Measurements from ENCODE around the gene LCN2.

Gene LCN2

DNA sequence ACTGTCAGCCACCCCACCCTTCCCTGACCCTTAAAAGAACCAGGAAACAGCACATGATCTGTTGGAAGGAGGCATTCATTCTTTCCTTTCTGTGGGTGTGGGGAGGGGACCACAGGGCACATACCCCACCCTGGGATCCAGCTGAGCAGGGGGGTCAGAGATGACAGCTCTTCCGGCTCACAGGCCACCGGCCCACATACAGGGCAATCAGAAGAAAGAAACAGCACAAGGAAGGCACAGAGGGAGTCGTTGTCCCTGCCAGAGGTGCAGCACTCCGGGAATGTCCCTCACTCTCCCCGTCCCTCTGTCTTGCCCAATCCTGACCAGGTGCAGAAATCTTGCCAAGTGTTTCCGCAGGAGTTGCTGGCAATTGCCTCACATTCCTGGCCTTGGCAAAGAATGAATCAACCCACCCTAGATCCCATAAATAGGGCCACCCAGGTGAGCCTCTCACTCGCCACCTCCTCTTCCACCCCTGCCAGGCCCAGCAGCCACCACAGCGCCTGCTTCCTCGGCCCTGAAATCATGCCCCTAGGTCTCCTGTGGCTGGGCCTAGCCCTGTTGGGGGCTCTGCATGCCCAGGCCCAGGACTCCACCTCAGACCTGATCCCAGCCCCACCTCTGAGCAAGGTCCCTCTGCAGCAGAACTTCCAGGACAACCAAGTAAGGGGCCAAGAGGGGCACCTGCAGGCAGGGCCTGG is at the start of gene LCN2:
TSS of gene LCN2 (plus strand) at position 453 of the 701 bp plus-strand sequence. CDS start at position 526, 73 bp downstream.
- Mint-ChIP-seq H3K9me3 (no peaks in the 10 kb centered on the region), H3K4me3 (no peak within 1 kb of the TSS), H3K27me3 (ENCODE audit: low read depth, poor library complexity) (peaks cover 9% of the 10 kb centered on the region), H3K4me1 (peaks cover 48% of the 10 kb centered on the region), H3K36me3 (ENCODE audit: low read depth) (no peaks in the 10 kb centered on the region), H3K27ac (no peak within 1 kb of the TSS)
- no peak for TF ChIP-seq CTCF (IDR thresholded peaks at IDR 0.05)
- no peak for DNase-seq

GRCh38 chr9:128099932-128100491 is 49.2 kb upstream of the LCN2 start:
- peak overlapping the region; percentile 30 for H3K4me3 Mint-ChIP-seq
- H3K4me1 Mint-ChIP-seq = peaks cover 88% of the 10 kb centered on the region
- H3K9me3 Mint-ChIP-seq = no peaks in the 10 kb centered on the region
- peaks cover 10% of the 10 kb centered on the region for H3K36me3 Mint-ChIP-seq (ENCODE audit: low read depth)
- no peak for DNase-seq
- no peaks in the 10 kb centered on the region for H3K27me3 Mint-ChIP-seq (ENCODE audit: low read depth, poor library complexity)
- no peak overlapping the region for H3K27ac Mint-ChIP-seq
- no peak for TF ChIP-seq CTCF (IDR thresholded peaks at IDR 0.05)

DNA sequence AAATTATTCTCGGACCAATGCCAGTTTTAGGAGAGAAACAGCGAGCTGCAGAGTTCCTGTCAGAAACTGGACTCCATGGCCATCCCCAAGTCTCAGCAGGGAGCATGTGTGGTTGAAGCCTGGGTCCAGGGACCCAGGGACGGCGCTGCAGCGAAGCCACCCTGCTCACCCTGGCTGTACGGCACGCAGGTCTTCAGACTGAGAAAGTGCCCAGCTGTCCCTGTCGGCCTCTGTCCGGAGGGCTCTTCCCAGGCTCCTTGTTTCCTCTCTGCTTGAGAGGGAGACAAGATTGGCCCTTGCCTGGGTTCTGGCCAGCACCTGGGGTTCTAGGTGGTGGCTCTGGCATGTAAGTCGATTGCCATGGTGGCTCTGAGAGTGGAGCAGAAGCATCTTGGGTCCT is 48.7 kb upstream of the LCN2 start:
- peaks cover 82% of the 10 kb centered on the region for H3K4me1 Mint-ChIP-seq
- no peak for TF ChIP-seq CTCF (IDR thresholded peaks at IDR 0.05)
- H3K9me3 Mint-ChIP-seq = no peaks in the 10 kb centered on the region
- H3K4me3 Mint-ChIP-seq = no peak overlapping the region
- H3K27ac Mint-ChIP-seq = no peak overlapping the region
- peaks cover 10% of the 10 kb centered on the region for H3K36me3 Mint-ChIP-seq (ENCODE audit: low read depth)
- no peaks in the 10 kb centered on the region for H3K27me3 Mint-ChIP-seq (ENCODE audit: low read depth, poor library complexity)
- no peak for DNase-seq

- Mint-ChIP-seq H3K27me3 (ENCODE audit: low read depth, poor library complexity) (no peaks in the 10 kb centered on the region), H3K36me3 (ENCODE audit: low read depth) (peaks cover 10% of the 10 kb centered on the region), H3K9me3 (no peaks in the 10 kb centered on the region), H3K4me1 (peaks cover 82% of the 10 kb centered on the region), H3K27ac (no peak overlapping the region), H3K4me3 (peak overlapping the region; percentile 23)
- no peak for TF ChIP-seq CTCF (IDR thresholded peaks at IDR 0.05)
- DNase-seq = no peak
These were observed 48.0 kb upstream of the LCN2 start for GRCh38 chr9:128101231-128101661.

GRCh38 chr9:128101690-128102089 is 47.6 kb upstream of the LCN2 start:
- H3K9me3 Mint-ChIP-seq = no peaks in the 10 kb centered on the region
- peak overlapping the region; percentile 80 for H3K27ac Mint-ChIP-seq
- DNase-seq = no peak
- H3K4me3 Mint-ChIP-seq = peak overlapping the region; percentile 49
- no peaks in the 10 kb centered on the region for H3K27me3 Mint-ChIP-seq (ENCODE audit: low read depth, poor library complexity)
- H3K4me1 Mint-ChIP-seq = peaks cover 78% of the 10 kb centered on the region
- peaks cover 10% of the 10 kb centered on the region for H3K36me3 Mint-ChIP-seq (ENCODE audit: low read depth)
- no peak for TF ChIP-seq CTCF (IDR thresholded peaks at IDR 0.05)

DNA sequence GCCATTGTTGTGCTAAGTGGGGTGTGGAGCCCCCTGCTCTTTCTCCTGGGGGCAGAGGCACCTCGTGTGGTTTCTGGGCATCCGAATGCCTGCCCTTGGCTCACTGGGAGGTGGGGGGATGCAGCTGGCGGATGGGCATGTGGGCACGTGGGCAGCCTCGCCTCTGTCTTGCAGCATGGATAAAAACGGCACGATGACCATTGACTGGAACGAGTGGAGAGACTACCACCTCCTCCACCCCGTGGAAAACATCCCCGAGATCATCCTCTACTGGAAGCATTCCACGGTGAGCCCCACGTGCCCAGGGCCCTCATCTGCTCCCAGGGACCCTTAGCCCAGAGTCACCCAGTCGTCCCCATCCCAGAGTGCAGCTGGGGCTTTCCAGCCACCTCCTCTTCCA is 47.1 kb upstream of the LCN2 start:
- no peaks in the 10 kb centered on the region for H3K9me3 Mint-ChIP-seq
- DNase-seq = no peak
- peaks cover 72% of the 10 kb centered on the region for H3K4me1 Mint-ChIP-seq
- H3K36me3 Mint-ChIP-seq (ENCODE audit: low read depth) = peaks cover 10% of the 10 kb centered on the region
- no peaks in the 10 kb centered on the region for H3K27me3 Mint-ChIP-seq (ENCODE audit: low read depth, poor library complexity)
- peak overlapping the region; percentile 49 for H3K4me3 Mint-ChIP-seq
- TF ChIP-seq CTCF (IDR thresholded peaks at IDR 0.05) = no peak
- peak overlapping the region; percentile 82 for H3K27ac Mint-ChIP-seq

All from nephron progenitor cell (in vitro differentiated cells).